Caki2 (cell line): ENCODE data around the gene TENT5C. TPM values are rescaled to one million over a fixed set of nuclear protein-coding genes. Genes with fewer than 3 reads are reported as not detected.

Experiments used
- DNase-seq: peaks from one replicate; pipeline ENCODE4 v3.0.0-alpha.2; 2015; ENCODE audit warnings: low read depth
- in situ Hi-C: cut with HindIII; loops from 2 replicates; pipeline ENCODE4 v1.10.0; 2016; ENCODE audit warnings: low sequenced_read_pairs, low pct_unique_long_range_greater_than_20kb, mixed read lengths
- total RNA-seq: library from RNA; depleted of rRNA; stranded (reverse); fragments of >200 nt; shearing (Covaris generic); gene quantifications from 2 replicates; pipeline ENCODE4 v1.2.3, GENCODE V29; 2014; ENCODE audit warnings: low replicate concordance

TENT5C gene
- total RNA-seq, 1 experiment from 2014 or later: 0.07 TPM

DNA sequence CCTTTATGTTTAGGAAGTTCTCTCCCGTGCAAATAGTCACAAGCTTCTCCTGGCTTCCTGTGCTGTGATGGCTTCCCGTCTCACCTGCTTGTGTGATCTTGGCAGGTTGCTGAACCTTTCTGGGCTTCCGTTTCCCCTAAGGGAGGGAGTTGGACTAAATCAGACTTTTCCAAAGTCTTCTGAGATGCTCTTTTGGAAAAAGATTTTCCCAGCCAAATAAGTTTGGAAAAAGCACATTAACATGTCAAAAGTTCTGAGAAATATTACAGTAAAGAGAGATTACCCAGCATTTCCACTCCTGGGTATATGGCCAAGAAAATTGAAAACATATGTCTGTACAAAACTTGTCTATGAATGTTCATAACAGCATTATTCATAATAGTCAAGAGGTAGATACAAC, 36.0 kb upstream of the TENT5C start:
- in situ Hi-C loops: no loop called here
- no peak for DNase-seq

DNA sequence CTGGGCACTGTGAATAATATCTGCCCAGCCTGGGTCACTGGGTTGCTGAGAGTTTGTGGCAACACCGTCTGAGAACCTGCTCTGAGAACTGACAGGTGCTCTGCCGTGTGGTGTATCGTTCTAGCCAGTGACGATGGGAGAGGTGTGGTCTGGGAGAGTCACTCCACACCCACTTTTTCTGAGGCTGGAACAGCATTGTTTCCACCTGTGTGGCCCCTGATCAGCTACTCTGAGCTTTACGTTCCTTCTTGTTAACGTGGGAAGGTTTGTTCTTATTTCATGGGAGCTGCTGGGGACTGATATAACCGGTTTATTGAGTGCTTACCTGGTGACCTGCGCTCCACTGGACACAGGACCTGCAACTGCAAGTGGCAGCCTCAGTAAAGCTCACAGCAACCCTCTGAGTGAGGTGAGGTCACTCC, 34.8 kb upstream of the TENT5C start:
- DNase-seq: no peak
- in situ Hi-C loops: no loop called here

GRCh38 chr1:117571496-117571895, 34.4 kb upstream of the TENT5C start:
- in situ Hi-C loops: no loop called here
- DNase-seq: no peak

GRCh38 chr1:117572546-117572945, 33.3 kb upstream of the TENT5C start:
- in situ Hi-C loops: no loop called here
- DNase-seq: no peak

DNA sequence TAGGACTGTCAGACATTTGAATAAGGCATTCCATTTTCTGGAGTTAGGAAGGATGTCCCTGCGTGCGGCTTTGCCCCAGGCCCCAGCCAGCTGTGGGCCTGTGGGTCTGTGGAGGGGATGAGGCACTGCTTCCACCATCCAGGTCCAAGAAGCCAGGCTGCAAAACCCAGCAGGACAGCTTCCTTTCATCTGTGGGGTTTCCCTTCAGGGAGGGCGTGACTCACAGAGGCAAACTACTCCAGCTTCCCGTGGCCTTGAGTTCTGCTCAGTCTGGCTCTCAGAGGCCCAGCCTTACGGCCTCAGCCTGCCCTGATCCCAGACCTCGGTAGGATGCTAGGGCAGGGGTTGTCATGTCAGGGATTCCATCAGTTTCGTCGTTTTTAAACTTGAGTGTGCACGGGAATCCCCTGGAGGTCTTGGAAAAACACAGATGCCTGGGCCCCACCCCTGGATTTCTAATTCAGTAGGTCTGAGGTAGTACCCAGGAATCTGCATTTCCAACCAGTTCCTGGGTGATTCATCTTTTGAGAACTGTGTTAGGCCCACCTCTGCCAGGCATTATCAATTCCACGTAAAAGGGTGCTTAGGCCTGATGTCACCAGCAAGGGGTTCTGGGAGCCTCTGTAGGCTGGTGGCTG, 32.3 kb upstream of the TENT5C start:
- in situ Hi-C loops: no loop called here
- no peak for DNase-seq

DNA sequence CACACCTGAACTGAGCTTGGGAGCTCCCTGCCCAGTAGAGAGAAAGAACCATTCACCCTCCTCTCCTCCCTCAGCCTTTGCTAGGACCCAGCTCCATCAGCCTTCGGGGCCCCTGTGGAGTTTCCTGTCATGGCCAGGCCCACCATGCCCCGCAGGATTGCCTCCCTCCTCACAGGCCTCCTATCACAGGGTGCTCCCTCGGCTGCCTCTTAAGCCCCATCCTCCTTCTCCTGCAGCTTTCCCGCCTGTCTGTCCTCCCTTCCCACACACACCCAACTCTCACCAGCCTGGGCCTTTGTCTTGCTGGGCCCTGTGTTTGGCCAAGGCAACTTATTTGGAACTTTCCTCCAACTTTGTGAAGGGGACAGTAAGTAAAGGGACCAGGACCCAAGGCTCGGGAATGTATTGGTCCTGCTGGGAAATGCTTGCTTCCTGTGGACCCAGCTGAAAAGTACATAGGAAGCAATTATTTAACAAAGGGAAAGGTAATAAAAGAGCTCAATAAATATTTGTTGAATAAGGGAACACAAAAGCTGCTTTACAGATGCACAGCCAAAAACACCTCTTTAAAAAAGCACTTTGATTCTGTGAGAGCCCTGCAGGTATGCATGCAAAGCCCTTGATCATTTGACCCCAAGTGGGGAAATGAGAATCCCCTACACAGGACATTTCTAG, 31.6 kb upstream of the TENT5C start:
- in situ Hi-C loops: no loop called here
- DNase-seq: no peak

GRCh38 chr1:117575586-117576225, 30.1 kb upstream of the TENT5C start:
- in situ Hi-C loops: no loop called here
- no peak for DNase-seq

DNA sequence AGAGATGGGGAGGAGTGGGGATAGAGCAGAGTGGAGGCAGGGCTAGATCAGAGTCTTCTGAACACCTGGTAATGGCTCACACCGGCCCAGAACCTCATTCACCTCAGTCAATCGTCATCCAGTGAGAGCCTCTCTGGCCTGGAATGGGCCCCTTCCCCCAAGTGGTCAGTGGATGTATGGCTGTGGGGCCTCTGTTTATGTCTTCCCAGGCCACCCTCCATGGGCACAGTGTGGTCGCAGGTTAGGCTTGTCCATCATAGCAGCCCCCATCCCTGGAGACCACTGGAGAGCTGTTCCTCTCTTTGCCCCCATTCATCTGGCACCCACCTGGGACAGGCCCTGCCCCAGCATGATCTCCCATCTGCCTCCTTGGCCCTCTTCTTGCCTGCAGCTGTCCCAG, 29.6 kb upstream of the TENT5C start:
- DNase-seq: no peak
- in situ Hi-C loops: no loop called here

- DNase-seq: no peak
- in situ Hi-C loops: no loop called here
Observed at GRCh38 chr1:117577191-117577885, 28.5 kb upstream of the TENT5C start.

- no peak for DNase-seq
- in situ Hi-C loops: no loop called here
Observed at GRCh38 chr1:117578466-117578865, 27.4 kb upstream of the TENT5C start.

GRCh38 chr1:117579221-117579906, 26.5 kb upstream of the TENT5C start:
- in situ Hi-C loops: no loop called here
- no peak for DNase-seq

DNA sequence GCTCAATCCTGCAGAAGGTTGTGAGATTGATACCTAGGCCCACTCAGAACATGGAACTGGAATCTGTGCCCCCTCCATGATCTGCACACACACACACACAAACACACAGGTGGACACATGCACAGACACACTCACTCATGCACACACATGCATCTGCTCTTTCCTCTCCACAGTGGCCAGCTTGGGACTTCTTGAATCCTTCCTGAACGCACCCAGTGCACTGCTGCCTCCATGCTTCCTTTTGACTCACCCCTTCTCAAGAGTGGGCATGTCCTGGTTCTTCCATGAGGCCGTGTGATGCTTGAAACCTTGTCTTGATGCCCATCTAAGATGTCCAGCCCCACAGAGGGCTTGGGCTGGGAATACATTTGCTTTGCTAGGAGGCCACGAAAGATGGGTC, 25.4 kb upstream of the TENT5C start:
- DNase-seq: no peak
- in situ Hi-C loops: no loop called here

- no peak for DNase-seq
- in situ Hi-C loops: no loop called here
Observed at GRCh38 chr1:117580882-117581281, 25.0 kb upstream of the TENT5C start.

DNA sequence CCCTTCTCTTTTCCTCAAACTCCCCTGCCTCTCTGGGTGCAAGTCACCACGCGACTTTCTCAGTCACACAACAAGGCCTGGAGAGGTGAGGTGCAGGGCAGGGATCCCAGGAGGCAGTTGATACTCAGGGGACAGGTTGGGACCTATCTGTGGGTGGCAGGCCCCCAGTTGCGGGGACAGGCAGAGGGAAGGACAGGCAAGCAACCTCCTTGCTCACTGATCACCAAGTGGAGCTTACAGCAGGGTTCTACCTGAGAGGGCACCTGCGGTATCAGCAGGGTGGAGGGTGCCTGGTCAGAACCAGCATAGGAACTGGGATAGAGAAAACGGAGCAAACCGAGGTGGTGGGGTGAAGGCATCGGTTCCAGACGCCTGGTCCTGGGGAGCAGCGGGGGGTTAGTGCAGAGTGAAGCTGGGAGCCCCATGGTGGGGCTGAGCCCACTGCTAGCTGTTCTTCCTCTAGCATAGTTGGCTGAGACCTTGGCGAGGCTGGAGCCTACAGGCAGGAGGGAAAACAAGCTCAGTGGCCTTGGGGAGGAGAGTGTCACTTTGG, 24.4 kb upstream of the TENT5C start:
- DNase-seq: no peak
- in situ Hi-C loops: no loop called here

- in situ Hi-C loops: no loop called here
- DNase-seq: no peak
Observed at GRCh38 chr1:117582451-117582850, 23.4 kb upstream of the TENT5C start.

- no peak for DNase-seq
- in situ Hi-C loops: no loop called here
Observed at GRCh38 chr1:117583247-117583646, 22.6 kb upstream of the TENT5C start.

GRCh38 chr1:117584181-117584580, 21.7 kb upstream of the TENT5C start:
- no peak for DNase-seq
- in situ Hi-C loops: no loop called here

DNA sequence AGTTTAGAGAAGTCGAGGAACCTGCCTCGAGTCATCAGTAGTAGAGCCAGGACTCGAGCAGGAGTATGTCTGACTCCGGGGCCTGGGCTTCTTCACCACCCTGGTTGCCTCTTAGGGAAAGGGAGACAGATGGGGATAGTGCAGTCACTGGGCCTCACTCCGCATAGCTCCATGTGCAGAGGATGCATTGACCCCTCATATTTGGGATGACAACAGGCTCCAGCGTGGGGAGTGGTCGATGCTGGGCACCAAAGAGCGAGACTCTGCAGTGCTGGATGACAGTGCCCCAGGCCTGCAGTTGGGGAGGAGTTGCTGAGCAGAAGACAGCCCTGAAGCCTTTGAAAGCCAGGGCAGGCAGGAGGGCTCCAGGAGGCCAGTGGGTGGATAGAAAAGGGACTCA, 20.8 kb upstream of the TENT5C start:
- in situ Hi-C loops: no loop called here
- no peak for DNase-seq
